ENCODE measurements around the gene HJV.

GRCh38 chr1:145983960-145984830 is 37.3 kb downstream of the HJV start:
- no peak for TF ChIP-seq POLR2AphosphoS5 (IDR thresholded peaks at IDR 0.05; ENCODE audit: borderline replicate concordance, low read depth, low read length)
- TF ChIP-seq FOXP2 (optimal IDR thresholded peaks at IDR 0.05; ENCODE audit: control extremely low read depth, extremely low read length, insufficient read depth): no peak
- TF ChIP-seq EZH2 (IDR thresholded peaks at IDR 0.05): no peak
